HG03565 (cell line): Measurements from ENCODE around the gene ZNF784.
A peak's percentile ranks its signal among the peaks of the same experiment; 100 is the strongest.
"Not testable (repeated sequence)": the region's sequence is repeated elsewhere in the genome, so short reads cannot be mapped to it uniquely, and the experiment has no call there.

Experiments
- ATAC-seq: cut with Tn5 transposase; IDR thresholded peaks from one replicate; pipeline ENCODE4 v1.9.1; 2021; ENCODE audit warnings: mild to moderate bottlenecking, moderate library complexity; ENCODE audit not compliant: unreplicated experiment

ZNF784 gene

DNA sequence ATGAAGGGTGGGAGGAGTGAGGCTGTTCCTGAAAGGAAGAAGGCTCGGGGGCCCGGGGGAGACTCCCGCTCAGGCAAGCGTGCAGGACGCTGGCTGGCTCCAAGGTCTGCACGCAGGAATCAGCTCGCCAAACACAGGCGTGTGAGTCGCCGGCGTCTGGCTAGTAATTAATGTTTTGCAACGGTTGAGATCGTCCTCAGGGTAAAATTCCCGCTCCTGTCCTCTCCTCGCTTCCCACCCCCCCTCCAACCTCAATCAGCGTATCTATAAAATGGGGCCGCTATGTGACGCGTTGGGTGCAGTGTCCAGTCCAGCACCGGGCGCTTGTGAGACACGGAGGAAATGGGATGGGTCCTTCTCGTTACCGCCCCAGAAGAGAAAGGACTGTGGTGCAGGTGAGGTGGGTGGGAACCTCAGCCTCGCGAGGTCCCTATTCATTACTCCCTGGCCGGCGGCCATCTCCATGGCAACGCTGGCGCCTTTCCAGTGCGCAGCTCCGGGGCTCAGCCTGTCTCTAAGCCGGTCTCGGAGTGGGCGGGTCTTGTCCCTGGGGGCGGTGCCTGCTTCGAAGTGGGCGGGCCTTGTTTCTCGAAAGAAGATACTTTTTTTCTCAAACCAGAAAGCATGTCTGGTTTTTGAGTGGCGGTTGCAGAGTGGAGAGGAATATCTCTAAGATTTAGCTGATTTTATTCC lies 37.2 kb downstream of the ZNF784 start:
- peak; percentile 97 for ATAC-seq

DNA sequence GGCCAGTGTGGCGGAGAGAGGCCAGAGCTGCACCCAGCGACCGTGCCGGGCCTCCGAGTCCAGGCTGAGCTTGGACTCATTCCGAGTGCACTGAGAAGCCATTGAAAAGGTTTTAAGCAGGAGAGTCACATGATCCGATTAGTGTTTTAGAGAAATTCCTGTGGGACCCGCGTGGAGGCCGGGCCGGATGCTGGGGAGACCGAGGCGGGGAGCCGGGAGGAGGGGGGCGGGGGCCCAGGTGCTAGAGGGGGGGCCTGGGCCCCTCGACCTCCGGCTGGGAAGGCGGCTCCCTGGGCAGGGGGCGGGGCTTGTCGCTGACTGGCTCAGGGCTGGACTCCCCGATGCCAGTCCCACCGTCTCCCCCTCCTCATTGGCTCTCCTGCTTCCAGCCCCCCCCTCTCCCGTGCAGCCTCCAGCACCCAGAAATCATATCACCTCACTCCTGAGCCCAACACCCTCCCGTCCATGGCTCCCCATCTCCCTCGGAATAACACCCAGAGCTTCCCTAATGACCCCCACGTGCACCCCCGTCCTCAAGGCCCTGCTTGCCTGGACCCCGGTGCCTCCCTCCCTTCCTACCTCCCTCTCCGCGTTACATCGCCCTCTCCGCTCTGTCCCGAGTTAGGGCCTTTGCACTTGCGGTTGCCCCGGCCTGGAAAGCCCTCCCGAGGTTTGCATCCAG lies 38.6 kb downstream of the ZNF784 start:
- no peak for ATAC-seq

DNA sequence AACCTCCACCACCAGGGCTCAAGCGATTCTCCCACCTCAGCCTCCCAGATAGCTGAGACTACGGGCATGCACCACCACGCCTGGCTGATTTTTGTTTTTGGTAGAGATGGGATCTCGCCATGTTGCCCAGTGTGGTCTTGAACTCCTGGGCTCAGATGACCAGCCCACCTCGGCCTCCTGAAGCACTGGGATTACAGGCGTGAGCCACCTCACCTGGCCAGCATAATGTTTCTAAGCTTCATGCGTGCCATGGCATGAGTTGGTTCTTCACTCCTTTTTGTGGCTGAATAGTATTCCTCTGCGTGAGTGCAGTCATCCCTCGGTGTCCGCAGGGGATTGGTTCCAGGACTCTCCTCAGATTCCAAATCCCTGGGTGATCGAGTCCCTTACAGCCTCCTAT lies 39.5 kb downstream of the ZNF784 start:
- ATAC-seq = no peak

DNA sequence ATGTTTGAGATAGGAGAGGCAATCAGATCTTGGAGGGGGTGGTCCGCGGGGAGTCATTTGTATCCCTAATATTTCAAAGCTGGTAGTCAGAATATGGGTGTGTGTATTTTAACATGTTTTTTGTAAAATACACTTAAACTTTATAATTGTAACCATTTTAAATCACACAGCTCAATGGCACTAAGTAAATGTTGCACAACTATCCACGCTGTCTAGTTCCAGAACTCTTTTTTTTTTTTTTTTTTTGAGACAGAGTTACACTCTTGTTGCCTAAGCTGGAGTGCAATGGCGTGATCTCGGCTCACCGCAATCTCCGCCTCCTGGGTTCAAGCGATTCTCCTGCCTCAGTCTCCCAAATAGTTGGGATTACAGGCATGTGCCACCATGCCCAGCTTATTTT lies 40.5 kb downstream of the ZNF784 start:
- not testable (repeated sequence) for ATAC-seq

DNA sequence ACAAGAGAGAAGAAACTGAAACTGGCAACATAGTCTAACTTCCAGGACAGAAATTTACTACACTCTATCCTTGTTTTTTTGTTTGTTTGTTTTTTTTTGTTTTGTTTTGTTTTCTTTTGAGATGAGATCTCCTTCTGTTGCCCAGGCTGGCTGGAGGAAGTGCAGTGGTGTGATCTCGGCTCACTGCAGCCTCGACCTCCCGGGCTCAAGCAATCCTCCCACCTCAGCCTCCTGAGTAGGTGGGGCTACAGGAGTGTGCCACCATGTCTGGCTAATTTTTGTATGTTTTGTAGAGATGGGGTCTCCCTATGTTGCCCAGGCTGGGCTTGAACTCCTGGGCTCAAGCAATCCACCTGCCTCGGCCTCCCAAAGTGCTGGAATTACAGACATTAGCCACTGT lies 42.1 kb downstream of the ZNF784 start:
- ATAC-seq = not testable (repeated sequence)

DNA sequence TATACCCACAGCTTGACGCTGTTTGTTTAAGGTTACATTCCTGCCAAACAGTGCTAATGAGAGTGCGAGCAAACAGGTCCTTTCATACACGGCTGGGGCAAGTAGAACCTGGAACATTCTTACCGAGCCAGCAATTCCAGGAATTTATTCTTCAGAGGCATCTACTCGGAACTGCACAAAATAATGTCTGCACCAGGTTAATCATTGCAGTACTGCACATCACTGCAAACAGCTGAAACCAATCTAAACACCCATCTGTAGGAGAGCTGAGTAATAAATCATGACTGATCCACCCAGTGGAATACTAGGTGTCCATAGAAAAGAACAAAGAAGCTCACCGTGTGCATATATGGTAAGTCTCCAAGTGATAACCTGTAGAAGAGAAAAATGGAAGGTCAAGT lies 42.5 kb downstream of the ZNF784 start:
- no peak for ATAC-seq

DNA sequence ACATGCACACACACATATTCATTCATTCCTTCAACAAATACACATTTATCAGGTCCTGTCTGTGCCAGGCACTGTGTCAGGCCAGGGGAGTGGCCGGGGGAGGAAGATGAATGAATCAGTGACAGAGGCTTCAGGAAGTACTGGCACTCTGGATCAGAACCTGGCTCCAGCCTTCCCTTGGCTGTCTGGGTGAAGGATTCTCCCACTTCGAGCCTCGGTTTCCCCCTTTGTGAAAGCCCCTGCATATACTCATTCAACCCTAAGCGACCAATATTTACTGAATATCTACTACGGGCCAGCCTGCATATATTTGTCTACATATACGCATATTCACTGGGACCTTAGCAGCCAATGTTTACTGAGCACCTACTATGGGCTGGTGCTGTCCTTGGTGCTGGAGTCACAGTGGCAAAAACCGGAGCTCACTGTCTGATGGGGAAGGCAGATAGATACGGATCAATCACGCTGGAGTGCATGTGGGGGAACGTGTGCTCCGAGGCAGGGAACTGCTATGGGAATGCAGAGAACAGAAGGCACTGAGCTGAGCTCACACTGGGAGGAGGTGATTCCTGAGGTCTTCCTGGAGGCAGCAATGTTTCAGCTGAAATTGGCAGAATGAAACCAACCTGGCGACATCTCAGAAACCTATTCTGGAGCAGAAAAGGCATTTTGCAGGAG lies 43.1 kb downstream of the ZNF784 start:
- ATAC-seq = no peak

DNA sequence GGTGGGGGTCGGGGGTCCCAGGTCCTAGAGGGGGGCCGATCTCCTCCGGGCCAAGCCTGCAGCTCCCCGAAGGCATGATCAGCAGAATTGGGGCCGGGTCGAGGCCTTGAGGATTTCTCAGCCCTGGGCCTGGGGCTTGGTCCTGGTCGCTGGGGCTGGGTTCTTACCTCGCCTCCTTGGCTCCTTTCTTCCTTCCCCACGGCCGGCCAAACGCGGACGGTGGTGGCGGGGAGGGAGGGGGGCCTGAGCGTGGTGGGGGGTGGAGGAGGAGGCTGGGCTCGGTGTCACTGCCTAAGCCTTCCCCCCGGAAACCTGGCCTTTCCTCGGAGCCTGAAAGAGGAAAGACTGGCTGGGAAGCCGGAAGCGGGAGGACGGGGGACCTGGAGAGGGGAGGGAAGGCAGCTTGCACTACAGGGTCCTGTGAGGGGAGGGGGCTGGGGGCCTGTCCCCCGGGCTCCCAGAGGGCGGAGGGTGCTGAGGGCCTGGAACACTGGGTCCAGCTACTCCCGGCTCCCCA lies 43.7 kb downstream of the ZNF784 start, which contains the start of gene ZNF579:
Gene ZNF579, minus strand, starts transcription at position 221 of the 517 bp plus-strand sequence. CDS start 1,209 bp downstream, outside the sequence.
- ATAC-seq = no peak

DNA sequence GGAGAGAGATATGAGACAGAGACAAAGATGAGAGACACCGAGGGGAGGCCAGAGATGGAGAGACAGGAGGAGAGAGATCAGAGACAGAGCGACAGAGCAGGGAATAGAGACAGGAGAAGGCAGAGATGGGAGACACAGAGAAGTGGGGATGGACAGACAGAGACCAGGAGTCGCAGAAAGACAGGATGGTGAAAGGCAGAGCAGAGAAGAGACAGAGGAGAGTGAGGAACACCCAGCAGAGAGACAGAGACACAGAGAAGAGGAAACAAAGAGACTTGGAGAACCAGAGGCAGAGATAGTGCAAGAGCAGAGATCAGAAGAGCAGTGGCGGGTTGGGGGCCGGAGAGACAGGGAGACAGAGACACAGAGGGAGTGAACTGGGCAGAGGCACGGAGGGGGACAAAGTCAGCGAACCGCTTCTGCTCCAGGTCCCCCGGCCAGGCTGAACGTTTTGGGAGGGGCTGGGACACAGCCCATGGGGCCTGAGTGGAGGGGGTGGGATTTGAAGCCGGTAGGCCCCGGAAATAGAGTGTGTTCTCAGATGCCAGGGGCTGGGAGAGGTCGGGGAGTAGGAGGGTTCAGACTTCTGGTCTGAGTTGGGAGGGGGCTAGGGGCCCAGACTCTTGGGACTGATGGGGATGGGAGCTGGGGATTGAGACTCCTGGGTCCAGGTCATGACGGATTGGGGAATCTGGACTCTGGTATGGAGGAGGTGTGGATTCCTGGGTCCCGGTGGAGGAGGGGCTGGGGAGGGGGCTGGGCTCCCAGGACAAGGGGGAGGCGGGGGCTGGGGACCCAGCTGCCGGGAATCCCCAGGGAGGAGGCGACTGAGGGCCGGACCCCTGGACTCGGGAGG lies 44.4 kb downstream of the ZNF784 start:
- ATAC-seq = no peak

DNA sequence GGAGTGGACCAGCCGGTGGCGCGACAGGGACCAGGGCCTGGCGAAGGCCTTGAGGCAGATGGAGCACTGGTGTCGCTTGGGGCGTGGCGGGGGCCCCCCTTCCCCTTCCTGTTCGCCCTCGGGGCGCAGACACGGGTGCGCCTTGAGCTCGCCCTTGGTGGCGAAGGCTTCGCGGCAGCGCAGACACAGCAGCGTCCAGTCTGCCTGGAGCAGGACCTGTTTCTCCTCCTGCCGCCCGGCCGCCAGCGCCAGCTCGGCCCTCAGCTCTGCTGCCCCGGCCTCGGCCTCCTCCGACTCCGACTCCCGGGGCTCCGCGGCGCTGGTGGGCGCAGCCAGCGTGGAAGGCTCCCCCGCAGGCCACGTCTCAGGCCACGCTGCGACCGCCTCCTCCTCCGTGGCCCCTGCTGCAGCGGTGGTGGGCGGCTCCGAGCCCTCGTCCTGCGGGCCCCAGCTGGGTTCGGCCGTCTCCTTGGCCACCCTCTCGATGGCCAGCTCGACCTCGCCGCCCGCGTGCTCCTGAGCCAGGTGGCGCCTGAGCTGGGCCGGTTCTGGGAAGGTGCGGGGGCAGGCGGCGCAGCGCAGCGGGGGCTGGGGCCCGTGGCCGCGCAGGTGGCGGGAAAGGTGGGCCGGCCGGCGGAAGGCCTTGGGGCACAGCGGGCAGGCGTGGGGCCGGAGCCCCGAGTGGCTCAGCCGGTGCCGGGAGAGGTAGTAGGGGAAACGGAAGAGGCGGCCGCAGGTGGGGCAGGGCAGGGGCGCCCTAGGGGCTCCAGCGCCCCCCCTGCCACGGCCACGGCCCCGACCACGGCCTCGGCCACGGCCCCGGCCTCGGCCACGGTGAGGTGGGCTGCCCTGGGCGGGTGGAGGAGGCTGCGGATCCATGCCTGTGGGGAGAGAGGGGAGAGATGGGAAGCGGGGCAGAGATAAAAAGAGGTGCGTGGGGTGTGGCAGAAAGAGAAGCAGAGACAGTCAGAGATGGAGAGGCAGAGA lies 45.3 kb downstream of the ZNF784 start:
- no peak for ATAC-seq

DNA sequence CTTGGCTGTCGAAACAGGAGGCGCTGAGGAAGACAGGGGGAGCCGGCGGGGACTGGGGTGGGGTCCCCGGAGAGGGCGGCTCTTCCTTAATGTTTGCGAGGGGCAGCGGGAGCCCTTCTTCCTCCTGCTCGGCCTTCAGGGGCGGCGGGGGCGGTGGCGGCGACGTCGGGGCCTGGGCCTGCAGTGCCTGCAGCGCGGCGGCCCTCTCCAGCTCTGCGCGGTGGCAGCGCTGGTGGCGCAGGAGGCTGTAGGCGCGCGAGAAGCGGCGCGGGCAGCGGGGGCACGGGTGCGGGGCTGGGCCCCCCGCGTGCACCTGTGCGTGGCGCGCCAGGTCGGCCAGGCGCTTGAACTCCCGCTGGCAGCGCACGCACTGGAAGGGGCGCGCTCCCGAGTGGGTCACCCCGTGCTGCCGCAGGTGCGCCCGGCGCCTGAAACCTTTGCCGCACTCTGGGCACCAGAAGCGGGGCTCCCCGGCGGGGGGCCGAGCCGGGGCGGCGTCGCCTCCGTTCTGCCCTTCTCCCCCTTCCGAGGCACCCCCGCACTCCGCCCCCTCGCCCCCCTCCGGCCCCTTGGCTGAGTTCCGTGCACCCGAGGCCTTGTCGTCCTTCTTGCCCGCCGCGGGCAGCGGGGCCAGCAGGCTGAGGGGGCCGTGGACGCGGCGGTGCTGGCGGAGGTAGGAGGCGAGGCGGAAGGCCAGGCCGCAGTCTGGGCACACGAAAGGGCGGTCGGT lies 46.2 kb downstream of the ZNF784 start:
- no peak for ATAC-seq

DNA sequence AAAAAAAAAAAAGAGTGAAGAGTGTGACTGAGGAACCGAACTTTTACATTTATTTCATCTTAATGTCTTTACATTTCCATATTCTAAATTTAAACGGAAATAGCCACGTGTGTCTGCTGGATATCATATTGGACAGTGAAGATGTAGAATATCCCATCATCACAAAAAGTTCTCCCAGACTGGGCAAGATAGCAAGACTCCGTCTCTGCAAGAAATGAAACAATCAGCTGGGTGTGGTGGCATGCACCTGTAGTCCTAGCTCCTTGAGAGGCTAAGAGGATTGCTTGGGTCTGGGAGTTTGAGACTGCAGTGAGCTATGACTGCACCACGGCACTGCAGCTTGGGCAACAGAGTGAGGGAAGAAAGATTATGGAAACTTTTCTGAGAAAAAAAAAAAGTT lies 47.6 kb downstream of the ZNF784 start:
- no peak for ATAC-seq

DNA sequence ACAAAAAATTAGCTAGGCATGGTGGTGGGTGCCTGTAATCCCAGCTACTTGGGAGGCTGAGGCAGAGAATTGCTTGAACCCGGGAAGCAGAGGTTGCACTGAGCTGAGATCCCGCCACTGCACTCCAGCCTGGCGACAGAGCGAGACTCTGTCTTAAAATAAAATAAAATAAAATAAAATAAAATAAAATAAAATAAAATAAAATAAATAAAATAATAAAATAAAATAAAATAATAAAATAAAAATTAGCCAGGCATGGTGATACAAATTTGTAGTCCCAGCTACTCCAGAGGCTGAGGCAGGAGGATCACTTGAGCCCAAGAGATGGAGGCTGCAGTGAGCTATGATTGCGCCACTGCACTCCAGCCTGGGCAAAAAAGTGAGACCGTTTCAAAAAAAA lies 50.4 kb downstream of the ZNF784 start:
- not testable (repeated sequence) for ATAC-seq
